Measurements from ENCODE around the gene SIK2.

Gene SIK2

DNA sequence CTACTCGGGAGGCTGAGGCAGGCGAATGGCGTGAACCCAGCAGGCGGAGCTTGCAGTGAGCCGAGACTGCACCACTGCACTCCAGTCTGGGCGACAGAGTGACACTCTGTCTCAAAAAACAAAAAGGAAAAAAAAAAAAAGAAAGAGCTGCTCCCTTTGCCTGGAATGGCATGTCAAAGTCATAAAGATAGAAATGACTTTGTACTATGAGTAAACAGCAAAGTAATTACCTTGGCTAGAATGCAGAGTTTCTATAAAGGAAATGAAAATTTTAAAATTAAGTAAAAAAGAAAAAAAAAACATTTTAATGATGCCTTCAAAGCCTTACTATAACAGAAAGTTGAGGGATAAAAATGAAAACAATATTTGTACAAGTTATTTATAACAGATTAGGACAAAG is 153.8 kb downstream of the SIK2 start:
- Histone ChIP-seq H3K4me1 (no peaks in the 10 kb centered on the region), H3K27ac (no peak overlapping the region), H3K27me3 (ENCODE audit: control insufficient read depth, insufficient read depth, low read length) (no peaks in the 10 kb centered on the region), H3K9ac (no peak overlapping the region), H3K79me2 (no peaks in the 10 kb centered on the region), H3K4me3 (ENCODE audit: low read depth, low read length) (no peak overlapping the region), H3K4me2 (ENCODE audit: low read length) (no peak overlapping the region), H2AFZ (no peak overlapping the region), H3K36me3 (ENCODE audit: control insufficient read depth, insufficient read depth, low read length) (no peaks in the 10 kb centered on the region), H3K9me3 (ENCODE audit: control insufficient read depth, low read length) (no peaks in the 10 kb centered on the region)
- TF ChIP-seq, protein P1, sequence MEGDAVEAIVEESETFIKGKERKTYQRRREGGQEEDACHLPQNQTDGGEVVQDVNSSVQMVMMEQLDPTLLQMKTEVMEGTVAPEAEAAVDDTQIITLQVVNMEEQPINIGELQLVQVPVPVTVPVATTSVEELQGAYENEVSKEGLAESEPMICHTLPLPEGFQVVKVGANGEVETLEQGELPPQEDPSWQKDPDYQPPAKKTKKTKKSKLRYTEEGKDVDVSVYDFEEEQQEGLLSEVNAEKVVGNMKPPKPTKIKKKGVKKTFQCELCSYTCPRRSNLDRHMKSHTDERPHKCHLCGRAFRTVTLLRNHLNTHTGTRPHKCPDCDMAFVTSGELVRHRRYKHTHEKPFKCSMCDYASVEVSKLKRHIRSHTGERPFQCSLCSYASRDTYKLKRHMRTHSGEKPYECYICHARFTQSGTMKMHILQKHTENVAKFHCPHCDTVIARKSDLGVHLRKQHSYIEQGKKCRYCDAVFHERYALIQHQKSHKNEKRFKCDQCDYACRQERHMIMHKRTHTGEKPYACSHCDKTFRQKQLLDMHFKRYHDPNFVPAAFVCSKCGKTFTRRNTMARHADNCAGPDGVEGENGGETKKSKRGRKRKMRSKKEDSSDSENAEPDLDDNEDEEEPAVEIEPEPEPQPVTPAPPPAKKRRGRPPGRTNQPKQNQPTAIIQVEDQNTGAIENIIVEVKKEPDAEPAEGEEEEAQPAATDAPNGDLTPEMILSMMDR (IDR thresholded peaks at IDR 0.05), result no peak

DNA sequence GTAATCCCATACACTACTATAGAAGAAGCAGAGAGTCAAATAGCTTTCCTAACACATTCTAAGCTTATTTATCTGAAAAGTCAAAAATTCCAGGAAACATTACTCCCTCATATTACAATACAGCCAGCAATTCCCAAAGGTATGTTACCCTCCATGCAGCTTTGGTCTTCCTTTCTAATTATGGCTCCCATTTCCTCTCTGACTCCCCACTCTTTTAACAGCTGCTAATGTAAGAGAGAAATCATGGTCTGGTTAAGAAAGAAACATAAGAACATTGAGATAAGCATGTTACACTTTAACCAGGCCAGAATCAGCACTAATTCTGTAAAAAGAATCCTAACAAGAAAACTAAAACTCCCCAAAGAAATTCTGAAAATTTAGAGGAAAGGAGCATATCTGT is 157.1 kb downstream of the SIK2 start:
- Histone ChIP-seq H3K36me3 (ENCODE audit: control insufficient read depth, insufficient read depth, low read length) (no peaks in the 10 kb centered on the region), H3K9ac (no peak overlapping the region), H3K4me1 (no peaks in the 10 kb centered on the region), H2AFZ (no peak overlapping the region), H3K27ac (peak overlapping the region; percentile 43), H3K4me2 (ENCODE audit: low read length) (no peak overlapping the region), H3K4me3 (ENCODE audit: low read depth, low read length) (no peak overlapping the region), H3K9me3 (ENCODE audit: control insufficient read depth, low read length) (no peaks in the 10 kb centered on the region), H3K27me3 (ENCODE audit: control insufficient read depth, insufficient read depth, low read length) (no peaks in the 10 kb centered on the region), H3K79me2 (peaks cover 2% of the 10 kb centered on the region)
- TF ChIP-seq, protein P1 (IDR thresholded peaks at IDR 0.05), result no peak

DNA sequence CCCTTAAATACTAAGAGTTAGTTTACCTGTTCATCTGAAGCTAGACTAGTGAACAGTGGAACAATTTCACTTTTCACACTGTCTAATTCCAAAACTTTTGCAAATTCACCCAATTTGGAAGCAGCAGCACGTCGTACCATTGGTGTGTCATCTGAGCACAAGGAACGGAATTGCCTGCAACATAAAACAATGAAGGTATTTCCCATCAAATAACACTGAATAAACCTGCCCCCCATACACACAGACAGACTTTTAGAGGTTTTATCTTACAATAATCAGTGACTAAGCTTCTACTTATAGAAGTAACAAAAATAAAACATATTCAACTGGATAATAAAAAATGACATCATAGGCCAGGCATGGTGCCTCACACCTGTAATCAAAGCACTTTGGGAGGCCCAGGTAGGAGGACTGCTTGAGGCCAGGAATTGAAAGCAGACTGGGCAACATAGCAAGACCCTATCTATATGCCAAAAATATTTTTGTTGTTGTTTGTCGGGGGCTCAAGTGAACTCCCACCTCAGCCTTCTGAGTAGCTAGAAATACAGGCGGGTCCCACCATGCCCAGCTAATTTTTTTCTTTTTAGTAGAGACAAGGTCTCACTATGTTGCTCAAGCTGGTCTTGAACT is 157.6 kb downstream of the SIK2 start:
- TF ChIP-seq, protein P1 (IDR thresholded peaks at IDR 0.05), result no peak
- no peak overlapping the region for H3K27ac ChIP-seq
- H3K9me3 ChIP-seq (ENCODE audit: control insufficient read depth, low read length), result no peaks in the 10 kb centered on the region
- H2AFZ ChIP-seq, result no peak overlapping the region
- no peak overlapping the region for H3K9ac ChIP-seq
- no peaks in the 10 kb centered on the region for H3K4me1 ChIP-seq
- no peak overlapping the region for H3K4me3 ChIP-seq (ENCODE audit: low read depth, low read length)
- H3K27me3 ChIP-seq (ENCODE audit: control insufficient read depth, insufficient read depth, low read length), result no peaks in the 10 kb centered on the region
- H3K36me3 ChIP-seq (ENCODE audit: control insufficient read depth, insufficient read depth, low read length), result no peaks in the 10 kb centered on the region
- H3K4me2 ChIP-seq (ENCODE audit: low read length), result no peak overlapping the region
- peaks cover 2% of the 10 kb centered on the region for H3K79me2 ChIP-seq

DNA sequence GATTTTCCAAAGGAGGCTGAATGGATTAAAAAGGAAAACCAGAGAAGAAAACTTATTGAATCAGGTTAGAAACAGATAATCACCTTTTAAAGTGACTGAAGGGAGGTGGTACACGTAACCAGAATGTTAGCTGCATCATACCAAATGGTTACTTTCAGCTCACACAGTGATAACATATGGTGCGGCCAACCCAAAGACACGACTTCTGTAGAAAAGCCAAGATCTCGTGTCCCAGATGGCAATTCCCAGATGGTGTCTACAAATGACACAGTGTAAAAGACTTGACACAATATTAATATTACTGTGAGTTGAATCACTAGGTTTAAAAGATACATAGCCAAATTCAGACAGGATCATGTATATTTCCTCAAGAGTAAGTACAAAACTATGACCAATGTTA is 158.8 kb downstream of the SIK2 start:
- peaks cover 2% of the 10 kb centered on the region for H3K79me2 ChIP-seq
- H3K9ac ChIP-seq, result no peak overlapping the region
- no peak overlapping the region for H3K4me3 ChIP-seq (ENCODE audit: low read depth, low read length)
- TF ChIP-seq, protein P1 (IDR thresholded peaks at IDR 0.05), result no peak
- H2AFZ ChIP-seq, result no peak overlapping the region
- H3K27me3 ChIP-seq (ENCODE audit: control insufficient read depth, insufficient read depth, low read length), result no peaks in the 10 kb centered on the region
- H3K9me3 ChIP-seq (ENCODE audit: control insufficient read depth, low read length), result no peaks in the 10 kb centered on the region
- no peaks in the 10 kb centered on the region for H3K36me3 ChIP-seq (ENCODE audit: control insufficient read depth, insufficient read depth, low read length)
- H3K4me2 ChIP-seq (ENCODE audit: low read length), result no peak overlapping the region
- no peak overlapping the region for H3K27ac ChIP-seq
- H3K4me1 ChIP-seq, result no peaks in the 10 kb centered on the region

DNA sequence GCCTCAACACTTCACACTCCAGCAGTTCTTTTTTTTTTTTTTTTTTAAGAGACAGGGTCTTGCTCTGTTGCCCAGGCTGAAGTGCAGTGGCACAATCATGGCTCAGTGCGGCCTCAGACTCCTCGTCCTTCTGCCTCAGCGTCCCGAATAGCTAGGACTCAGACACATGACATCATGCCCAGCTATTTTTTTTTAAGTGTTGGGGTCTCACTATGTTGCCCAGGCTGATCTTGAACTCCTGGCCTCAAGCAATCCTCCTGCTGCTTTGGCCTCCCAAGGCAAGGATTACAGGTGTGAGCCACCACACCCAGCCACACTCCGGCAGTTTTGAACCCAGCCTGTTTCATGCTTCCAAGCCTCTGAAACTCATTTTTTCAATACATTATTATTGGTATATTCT is 160.3 kb downstream of the SIK2 start:
- Histone ChIP-seq H3K4me1 (peaks cover 4% of the 10 kb centered on the region), H3K27me3 (ENCODE audit: control insufficient read depth, insufficient read depth, low read length) (no peaks in the 10 kb centered on the region), H2AFZ (no peak overlapping the region), H3K27ac (no peak overlapping the region), H3K9me3 (ENCODE audit: control insufficient read depth, low read length) (no peaks in the 10 kb centered on the region), H3K4me3 (ENCODE audit: low read depth, low read length) (no peak overlapping the region), H3K9ac (no peak overlapping the region), H3K4me2 (ENCODE audit: low read length) (no peak overlapping the region), H3K79me2 (peaks cover 2% of the 10 kb centered on the region), H3K36me3 (ENCODE audit: control insufficient read depth, insufficient read depth, low read length) (no peaks in the 10 kb centered on the region)
- TF ChIP-seq, protein P1 (IDR thresholded peaks at IDR 0.05), result no peak

Data from parathyroid adenoma (tissue), 2 donors.